Activated CD4-positive, CD25-positive, alpha-beta regulatory T cell treated with anti-CD3 and anti-CD28 coated beads, Interleukin-2, amount 50 U/mL, for 24 hours (primary cell): Measurements from ENCODE around the gene PHF20.
"Not testable (repeated sequence)": the region's sequence is repeated elsewhere in the genome, so short reads cannot be mapped to it uniquely, and the experiment has no call there.

Experiments used
- ATAC-seq, 2 donors: fragments of 150-1000 bp; cut with Tn5 transposase; one replicate each; pipeline ENCODE4 v1.10.0; 2021; ENCODE audit warnings: mild to moderate bottlenecking in 1 of 2, moderate library complexity in 1 of 2

Gene PHF20

GRCh38 chr20:35942243-35942642, 170.4 kb downstream of the PHF20 start:
- no peak for ATAC-seq

- peak in 1 of 2 donors; percentile 41 for ATAC-seq
Measured at GRCh38 chr20:35947489-35947888, 175.7 kb downstream of the PHF20 start.

- ATAC-seq = no peak
Measured at GRCh38 chr20:35947907-35948306, 176.1 kb downstream of the PHF20 start.

- ATAC-seq = no peak
Measured at GRCh38 chr20:35950093-35950492, 178.3 kb downstream of the PHF20 start.

GRCh38 chr20:35952080-35952479, 180.3 kb downstream of the PHF20 start:
- not testable (repeated sequence) for ATAC-seq

- no peak for ATAC-seq
Measured at GRCh38 chr20:35952480-35953386, 180.9 kb downstream of the PHF20 start.

- ATAC-seq = peak; percentile 10 to 11
Measured at GRCh38 chr20:35953387-35954199, 181.8 kb downstream of the PHF20 start.

GRCh38 chr20:35954200-35954906, 182.5 kb downstream of the PHF20 start, which contains the start of gene SCAND1:
TSS of gene SCAND1 (minus strand) at chr20:35954502. CDS start at chr20:35954284, 218 bp downstream.
- ATAC-seq = peak; percentile 91 to 94

- no peak for ATAC-seq
Measured at GRCh38 chr20:35954907-35955251, 183.1 kb downstream of the PHF20 start.

- ATAC-seq = no peak
Measured at GRCh38 chr20:35956616-35957015, 184.8 kb downstream of the PHF20 start.

GRCh38 chr20:35959291-35959690, 187.5 kb downstream of the PHF20 start:
- not testable (repeated sequence) for ATAC-seq

GRCh38 chr20:35963878-35964277, 192.1 kb downstream of the PHF20 start:
- no peak for ATAC-seq

GRCh38 chr20:35967979-35968640, 196.3 kb downstream of the PHF20 start, which contains the start of gene CNBD2:
TSS of gene CNBD2 (plus strand) at chr20:35968590. CDS start at chr20:35968763, 173 bp downstream.
- ATAC-seq = no peak

- ATAC-seq = no peak
Measured at GRCh38 chr20:35968930-35969329, 197.1 kb downstream of the PHF20 start.

- ATAC-seq = no peak
Measured at GRCh38 chr20:35971981-35972380, 200.2 kb downstream of the PHF20 start.

- no peak for ATAC-seq
Measured at GRCh38 chr20:35972462-35972861, 200.6 kb downstream of the PHF20 start.

GRCh38 chr20:35974256-35974655, 202.4 kb downstream of the PHF20 start:
- ATAC-seq = no peak

GRCh38 chr20:35975576-35976373, 204.0 kb downstream of the PHF20 start:
- no peak for ATAC-seq

- peak in 1 of 2 donors; percentile 24 for ATAC-seq
Measured at GRCh38 chr20:35978041-35978513, 206.3 kb downstream of the PHF20 start.

GRCh38 chr20:35979544-35979943, 207.7 kb downstream of the PHF20 start:
- no peak for ATAC-seq

GRCh38 chr20:35981969-35982368, 210.2 kb downstream of the PHF20 start:
- no peak for ATAC-seq
